ENCODE data around the gene DPP6.

The DPP6 gene

DNA sequence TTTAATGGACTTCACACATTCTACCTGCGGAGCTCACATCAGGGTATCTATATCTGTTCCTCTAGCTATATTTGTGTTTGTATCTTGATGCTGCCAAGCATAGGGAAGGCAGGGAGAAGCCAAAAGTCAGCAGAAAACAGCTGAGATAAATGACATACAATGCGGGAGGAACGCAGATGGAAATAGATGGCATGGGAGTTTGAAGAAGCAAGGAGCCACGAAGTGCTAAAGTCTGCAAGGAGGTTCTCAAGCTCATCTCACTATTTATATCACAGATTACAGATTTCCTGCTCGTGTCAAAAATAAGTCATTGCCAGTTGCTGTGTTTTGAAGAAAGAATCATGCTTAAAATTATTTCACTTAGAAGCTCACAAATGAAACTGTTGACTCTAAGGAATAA is 180.5 kb downstream of the DPP6 start:
- no peak for DNase-seq

GRCh38 chr7:154241988-154242387 is 189.8 kb downstream of the DPP6 start:
- DNase-seq: no peak

GRCh38 chr7:154242709-154243108 is 190.5 kb downstream of the DPP6 start:
- no peak for DNase-seq

- no peak for DNase-seq
Measured at GRCh38 chr7:154252046-154252445, 199.8 kb downstream of the DPP6 start.

DNA sequence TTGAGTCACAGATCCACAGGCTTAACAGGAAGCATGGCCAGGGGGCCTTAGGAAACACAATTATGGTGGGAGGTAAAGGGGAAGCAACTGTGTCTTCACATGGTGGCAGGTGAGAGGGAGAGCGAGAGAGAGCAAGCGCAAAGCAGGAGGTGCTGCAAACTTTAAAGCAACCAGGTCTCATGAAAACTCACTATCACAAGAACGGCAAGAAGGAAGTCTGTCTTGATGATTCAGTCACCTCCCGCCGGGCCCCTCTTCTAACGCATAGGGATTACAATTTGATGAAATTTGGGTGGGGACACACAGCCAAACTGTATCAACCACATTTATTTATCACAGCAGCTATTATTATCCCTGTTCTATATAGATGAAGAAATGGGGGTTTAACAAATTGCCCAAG is 201.6 kb downstream of the DPP6 start:
- DNase-seq: no peak

- DNase-seq: peak in 1 of 56 donors; percentile 6
Measured at GRCh38 chr7:154255324-154255723, 203.1 kb downstream of the DPP6 start.

GRCh38 chr7:154256150-154256549 is 204.0 kb downstream of the DPP6 start:
- DNase-seq: no peak

- no peak for DNase-seq
Measured at GRCh38 chr7:154259396-154259795, 207.2 kb downstream of the DPP6 start.

DNA sequence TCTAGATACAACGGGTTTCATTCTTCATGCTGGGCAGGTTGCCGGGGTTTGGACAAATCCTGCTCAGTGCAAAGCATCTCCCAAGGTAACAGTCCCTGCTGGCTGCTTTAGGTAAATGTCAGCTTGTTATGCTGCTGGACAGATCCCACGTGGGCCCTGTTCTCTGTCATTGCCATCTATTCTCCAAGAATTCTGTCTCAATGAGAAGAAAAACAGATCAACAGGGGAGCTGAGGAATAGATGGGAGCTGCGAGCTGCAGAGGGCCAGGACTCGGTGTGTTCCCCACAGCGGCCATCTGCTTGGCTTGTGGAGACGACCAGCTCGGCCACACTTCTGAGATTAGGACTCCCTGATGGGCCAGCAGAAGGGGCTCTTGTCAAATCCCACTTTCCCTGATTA is 235.2 kb downstream of the DPP6 start:
- DNase-seq: no peak

GRCh38 chr7:154289119-154289518 is 236.9 kb downstream of the DPP6 start:
- peak in 2 of 56 donors; percentile 12 to 24 for DNase-seq

GRCh38 chr7:154296443-154296842 is 244.2 kb downstream of the DPP6 start:
- DNase-seq: no peak

DNA sequence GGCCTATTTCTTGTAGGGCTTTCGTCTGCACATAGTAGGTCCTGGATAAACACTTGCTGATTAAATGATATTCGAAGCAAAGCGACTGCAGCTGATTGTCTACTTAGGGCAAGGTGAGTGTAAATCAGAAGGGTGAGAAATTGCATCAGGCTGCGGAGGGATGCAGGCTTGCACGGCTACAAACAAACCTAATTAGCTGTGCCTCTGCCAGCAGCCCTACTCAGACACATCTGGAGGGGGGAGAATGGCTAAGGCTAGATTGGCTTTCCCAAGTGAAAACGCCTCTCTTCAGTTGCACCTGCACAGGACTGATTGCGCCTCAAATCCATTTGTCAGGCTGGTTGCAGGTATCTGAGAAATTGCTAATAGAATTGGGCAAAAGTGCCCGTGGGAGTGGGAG is 247.5 kb downstream of the DPP6 start:
- DNase-seq: no peak

DNA sequence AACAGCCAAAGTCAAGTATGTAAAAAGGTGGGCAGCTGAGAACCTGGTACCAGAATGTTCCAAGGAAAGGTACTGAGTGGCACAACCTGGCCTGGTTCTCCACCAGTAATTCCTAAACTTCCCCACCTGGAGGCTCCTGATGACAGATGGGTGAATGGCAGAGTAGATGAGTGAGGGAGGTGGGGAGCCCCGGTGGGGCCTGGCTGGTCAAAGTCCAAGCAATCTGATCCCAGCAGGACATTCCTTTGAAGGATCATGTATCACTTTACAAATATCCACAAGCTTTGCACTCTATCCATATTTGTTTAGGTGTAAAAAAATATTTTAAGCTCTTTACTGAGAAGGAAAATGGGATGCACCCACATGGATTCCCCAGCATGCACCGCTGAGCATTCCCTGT is 250.2 kb downstream of the DPP6 start:
- no peak for DNase-seq

DNA sequence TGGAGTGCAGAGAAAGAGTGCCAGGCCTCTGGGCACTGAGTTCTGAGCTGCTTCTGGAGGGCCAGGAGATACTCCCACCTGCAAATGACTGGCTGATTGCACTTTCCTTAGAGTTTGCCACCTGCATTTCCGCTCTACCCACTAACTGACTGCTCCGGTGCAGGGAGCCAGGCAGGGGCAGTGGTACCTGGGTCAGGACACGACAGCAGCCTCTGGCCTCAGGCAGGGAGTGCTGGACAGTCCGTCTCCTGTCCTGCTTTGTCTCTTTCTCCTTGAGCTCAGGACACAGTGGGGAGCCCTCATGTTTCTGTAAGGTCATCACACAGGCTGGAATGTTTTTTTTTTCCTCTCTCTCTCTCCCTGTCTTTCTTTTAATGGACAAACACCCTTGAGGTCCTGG is 252.0 kb downstream of the DPP6 start:
- DNase-seq: no peak

GRCh38 chr7:154304740-154305700 is 252.8 kb downstream of the DPP6 start:
- peak in 38 of 56 donors; percentile 8 to 76 (median 39) for DNase-seq

DNA sequence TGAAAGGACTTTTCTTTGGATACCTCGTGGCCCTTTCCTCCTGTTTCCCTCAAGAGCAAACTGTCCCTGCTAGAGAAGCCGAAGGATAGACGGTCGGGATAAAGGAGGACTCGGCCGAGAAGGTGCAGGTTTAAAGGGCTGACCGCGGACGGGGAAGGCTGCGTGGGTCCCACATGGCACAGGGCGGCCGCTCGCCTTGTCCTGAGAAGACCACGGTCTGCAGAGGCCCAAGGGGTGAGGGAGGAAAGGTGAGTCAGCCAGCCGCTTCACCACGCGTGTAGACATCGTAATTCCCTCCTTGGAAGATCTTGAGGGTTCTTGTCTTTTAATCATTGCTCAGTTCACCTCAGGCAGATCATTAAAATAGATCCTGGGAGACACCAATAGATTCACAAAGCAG is 253.8 kb downstream of the DPP6 start:
- peak in 1 of 56 donors; percentile 22 for DNase-seq

DNA sequence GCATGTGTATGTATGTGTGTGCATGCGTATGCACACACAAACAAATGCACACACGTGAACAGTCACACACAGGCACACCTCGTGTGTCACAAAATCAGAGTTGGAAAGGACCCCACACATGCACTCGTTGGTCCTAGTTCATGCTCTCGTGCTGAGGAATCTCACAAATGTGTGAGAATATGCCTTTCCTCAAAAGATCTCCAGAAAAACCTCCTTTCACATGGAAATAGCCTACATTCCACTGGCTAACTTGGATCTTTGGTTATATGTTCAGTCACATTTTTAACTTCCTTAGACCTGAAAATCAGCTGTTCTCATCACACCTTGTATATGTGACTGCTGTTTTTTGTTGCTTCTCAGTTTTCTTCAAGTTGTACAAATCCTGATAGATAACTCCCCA is 256.7 kb downstream of the DPP6 start:
- DNase-seq: no peak

DNA sequence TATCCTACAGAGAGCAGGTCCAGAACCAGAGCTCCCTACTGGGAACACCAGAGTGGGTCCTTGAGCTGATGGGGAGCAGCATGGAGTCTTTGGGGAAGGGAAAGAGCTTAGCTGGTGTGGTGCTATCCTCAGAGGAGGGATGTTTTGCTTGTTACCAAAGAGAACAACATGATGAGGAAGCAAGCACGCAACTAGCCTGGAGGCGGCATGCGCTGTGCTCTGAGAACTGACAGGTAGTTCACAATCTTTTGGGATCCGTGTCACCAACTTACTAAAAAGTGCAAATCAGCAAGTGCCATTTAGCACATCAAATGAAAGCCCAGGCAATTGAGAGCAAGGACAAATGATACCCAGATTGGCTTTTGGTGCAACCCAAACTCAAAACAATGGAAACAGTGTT is 257.9 kb downstream of the DPP6 start:
- DNase-seq: no peak

DNA sequence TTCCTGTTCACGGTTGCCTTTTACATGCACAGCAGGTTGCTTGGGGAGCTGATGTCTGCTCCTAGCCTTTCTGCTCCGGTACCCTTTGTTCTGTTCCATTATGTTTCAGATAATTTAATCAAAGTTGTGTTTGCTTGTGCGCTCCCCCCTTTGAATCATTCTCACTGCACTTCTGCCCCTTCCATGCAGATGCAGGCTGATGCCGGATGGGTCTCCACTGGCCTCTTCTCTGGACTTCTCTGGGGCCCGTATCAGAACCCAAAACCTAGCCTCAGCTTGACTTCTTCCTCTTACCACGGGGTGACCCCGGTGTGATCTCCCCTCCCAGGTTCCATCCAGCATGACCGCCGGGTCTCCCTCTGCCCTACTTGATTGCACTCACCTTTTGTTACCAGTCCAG is 272.0 kb downstream of the DPP6 start:
- DNase-seq: no peak

- DNase-seq: no peak
Measured at GRCh38 chr7:154326421-154326820, 274.2 kb downstream of the DPP6 start.

DNA sequence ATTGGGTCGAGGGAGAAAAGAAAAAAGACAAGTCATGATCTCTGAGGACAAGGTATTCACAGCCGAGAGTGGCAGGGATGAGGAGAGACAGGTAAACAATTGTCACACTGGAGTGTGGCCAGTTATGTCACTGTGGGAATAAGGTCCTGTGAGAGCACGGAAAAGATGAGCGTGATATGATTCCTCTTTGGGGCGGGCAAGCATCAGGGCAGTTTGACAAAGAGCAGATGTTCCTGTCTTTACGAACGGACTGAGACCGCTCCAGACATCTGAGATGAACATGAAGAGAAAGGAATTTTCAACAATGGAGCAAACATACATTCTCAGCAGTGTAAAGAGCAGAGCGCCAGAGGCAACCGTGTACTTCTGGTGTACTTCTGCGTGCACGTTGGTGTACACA is 278.1 kb downstream of the DPP6 start:
- DNase-seq: no peak

- DNase-seq: no peak
Measured at GRCh38 chr7:154332811-154333580, 280.8 kb downstream of the DPP6 start.

GRCh38 chr7:154336295-154336694 is 284.1 kb downstream of the DPP6 start:
- no peak for DNase-seq
